NCI-H2171 (cell line): Measurements from ENCODE around the gene SNN.

Experiments used
- DNase-seq: peaks from one replicate; lab custom pipeline; 2025; lab: John Stamatoyannopoulos, UW

SNN gene

DNA sequence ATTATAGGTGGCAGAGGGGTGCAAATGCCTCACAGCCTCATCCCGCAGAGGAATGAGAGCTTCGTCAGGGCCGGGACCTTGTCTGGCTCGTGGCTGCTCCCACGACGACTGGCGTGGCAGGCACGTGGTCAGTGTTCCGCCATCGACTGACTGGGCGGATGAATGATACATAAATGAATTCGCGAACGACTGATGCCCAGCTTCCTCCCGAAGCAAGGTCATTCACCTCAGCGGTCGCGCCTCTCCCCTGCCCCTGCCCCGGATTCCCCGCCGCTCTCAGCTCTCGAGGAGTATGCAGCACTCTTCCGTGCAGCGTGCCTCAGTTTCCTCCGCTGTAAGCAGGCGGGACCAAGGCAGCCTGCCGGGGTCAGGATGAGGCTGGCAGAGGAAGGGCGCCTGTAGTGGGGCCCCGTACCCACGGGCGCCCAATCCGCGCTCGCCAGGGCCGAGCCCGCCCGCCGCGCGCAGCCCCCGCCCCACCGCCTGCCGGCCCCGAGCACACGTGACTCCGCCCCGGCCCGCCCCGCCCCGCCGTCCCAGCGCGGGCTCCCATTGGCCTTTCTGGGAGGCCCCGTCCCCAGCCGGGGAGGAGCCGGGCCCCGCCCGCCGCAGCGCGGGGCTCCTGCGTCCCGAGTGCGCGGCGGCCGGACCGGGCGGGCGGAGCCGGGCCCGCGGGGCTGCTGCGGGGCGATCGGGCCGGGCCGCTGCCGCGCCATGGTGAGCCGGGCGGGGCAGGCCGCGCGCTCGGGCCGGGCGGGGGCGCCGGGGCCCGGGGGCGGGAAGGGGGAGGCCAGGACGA lies at the start of gene SNN:
Gene SNN (plus strand): TSS at position 632 of the 799 bp plus-strand sequence. CDS start 7,605 bp downstream, outside the sequence.
- DNase-seq = peak; percentile 89

DNA sequence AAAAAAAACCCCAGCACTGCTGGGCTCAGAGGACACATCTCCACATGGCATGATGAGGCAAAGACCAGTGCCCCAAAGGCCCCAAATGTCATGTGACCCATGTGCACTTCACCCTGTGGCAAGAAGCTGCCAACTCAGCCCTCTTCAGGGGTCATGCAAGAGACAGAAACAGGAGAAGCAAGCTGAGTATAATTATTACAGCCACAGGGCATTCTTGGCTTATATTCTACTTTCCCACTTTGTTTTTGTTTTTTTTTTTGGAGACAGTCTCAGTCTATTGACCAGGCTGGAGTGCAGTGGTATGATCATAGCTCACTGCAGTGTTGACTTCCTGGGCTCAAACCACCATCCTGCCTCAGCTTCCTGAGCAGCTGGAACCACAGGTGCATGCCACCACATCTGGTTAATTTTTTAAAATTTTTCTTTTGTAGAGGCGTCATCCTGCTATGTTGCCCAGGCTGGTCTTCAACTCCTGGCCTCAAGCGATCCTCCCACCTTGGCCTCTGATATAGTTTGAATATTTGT lies 48.9 kb upstream of the SNN start:
- no peak for DNase-seq

DNA sequence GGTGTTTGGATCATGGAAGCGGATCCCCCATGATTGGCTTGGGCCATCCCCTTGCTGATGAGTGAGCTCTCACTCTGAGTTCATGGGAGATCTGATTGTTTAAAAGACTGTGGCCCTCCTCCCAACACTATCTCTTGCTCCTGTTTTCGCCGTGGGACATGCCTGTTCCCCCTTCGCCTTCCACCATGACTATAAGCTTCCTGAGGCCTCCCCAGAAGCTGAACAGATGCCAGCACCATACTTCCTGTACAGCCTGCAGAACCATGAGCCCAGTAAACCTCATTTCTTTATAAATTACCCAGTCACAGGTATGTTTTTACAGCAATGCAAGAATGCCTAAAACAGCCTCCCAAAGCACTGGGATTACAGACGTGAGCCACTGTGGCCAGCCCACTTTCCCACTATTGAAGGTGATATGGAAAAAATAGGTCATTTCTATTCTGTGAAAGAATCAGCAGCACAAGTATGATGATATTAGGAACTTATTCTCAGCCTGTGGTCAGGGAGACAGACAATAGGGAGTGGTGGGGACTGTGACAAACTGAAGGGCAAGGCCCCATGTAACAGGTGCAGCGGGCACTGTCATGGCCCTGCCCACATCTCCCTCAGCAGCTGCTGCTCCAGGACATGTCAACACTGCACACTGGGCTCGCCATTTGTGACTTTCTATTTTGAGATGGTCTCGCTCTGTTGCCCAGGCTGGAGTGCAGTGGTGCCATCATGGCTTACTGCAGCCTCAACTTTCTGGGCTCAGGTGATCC lies 47.8 kb upstream of the SNN start:
- no peak for DNase-seq

DNA sequence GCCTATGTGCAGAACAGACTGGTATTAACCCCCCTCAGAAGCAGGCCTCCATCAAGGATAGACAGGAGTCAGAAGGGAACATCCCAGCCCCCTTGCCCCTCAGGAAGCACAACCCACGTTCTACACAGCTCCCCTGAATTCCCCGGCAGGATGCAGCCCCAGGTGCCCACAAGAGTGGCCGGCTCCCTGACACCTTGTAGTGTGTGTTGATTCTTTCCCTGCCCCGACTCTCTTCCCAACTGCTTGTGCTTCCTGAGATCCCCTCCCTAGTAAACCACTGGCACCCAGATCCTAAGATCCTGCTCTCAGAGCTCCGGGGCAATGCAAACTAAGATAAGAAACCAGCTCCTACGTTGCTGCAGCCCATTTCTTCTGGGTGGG lies 46.7 kb upstream of the SNN start:
- no peak for DNase-seq

DNA sequence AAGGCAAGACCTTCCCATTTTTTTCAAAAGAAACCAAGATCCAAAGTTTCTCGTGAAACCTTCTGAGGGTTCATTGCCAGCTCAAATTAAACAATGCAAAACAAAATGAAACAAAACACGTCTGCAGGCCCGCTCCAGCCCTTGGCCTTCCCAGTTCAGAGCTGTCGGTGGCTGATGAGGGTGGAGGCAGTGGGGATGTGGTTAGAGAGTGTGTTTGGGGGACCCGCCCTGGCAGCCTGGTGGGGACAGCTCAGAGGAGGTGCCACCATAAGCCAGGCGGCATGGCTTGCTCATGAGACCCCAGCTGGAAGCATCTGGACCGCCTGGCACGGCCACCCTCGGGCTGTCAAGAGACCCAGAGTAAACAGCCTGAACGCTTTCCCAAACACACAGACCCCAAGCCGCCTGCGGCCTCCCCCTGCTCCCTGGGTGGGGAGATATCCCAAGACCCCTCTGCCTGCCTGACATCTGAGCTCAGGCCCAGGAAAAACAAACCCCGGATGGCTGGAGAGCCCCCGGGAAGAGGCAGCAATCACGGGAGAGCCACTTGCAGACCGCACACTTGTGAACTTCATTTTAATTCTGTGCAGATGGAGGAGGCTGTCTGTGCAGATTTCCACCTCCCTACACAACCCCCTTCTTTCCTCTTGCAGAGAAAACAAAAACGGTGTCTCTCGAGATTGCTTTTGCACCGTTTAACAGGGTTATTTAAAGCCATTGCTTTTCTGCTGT lies 46.2 kb upstream of the SNN start:
- DNase-seq = peak; percentile 20

DNA sequence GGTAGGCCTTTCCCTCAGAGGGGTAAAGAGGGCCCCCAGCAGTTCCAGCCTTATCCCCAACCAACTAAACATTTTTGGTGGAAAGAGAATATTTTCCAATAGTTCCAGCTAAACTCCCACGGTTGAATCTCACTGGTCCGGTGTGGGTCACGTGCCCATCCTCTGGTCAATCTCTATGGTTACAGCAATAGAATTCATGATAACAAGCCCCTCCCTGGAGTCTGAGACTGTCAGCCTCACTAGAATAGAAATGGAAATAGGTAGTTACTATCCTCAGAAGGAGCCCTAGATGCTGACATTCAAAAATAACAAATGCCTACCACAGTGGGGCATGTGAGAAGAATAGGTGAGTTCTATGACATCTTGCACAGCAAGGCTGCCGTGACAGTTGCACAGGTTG lies 44.0 kb upstream of the SNN start:
- no peak for DNase-seq

DNA sequence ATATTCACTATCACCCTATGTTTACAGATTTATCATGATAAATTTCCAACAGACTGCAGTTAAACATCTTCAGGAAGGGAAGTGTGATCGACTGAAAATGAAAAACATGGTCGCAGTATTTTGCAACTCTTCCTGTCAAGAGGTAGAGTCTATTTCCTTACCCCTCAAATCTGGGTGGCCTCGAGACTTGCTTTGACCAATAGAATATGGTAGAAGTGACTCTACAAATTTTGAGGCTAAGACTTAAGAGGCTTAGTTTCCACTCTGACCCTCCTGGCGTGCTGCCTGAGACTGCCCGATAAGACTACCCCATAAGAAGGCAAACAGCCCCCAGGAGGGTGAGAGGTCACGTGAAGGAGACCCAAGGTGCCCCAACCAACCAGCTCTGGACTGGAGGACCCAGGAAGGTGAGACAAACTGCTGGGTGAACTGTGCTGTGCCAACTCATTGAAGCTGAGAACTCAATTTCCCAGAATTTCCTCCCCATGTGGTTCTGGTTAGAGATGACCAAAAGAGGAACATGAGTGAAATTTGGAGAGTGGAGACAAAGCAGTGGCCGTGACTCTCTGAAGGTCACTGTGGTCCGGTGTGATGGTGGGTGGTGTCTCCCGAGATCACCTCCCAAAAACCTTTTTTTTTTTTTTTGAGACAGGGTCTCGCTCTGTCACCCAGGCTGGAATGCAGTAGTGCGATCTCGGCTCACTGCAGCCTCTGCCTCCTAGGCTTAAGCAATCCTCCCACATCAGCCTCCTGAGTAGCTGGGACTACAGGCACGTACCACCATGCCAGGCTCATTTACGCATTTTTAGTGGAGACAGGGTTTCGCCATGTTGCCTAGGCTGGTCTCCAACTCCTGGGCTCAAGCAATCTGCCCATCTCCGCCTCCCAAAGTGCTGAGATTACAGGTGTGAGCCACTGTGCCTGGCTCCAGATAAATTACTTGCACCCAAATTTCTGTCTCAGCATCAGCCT lies 43.3 kb upstream of the SNN start:
- no peak for DNase-seq

DNA sequence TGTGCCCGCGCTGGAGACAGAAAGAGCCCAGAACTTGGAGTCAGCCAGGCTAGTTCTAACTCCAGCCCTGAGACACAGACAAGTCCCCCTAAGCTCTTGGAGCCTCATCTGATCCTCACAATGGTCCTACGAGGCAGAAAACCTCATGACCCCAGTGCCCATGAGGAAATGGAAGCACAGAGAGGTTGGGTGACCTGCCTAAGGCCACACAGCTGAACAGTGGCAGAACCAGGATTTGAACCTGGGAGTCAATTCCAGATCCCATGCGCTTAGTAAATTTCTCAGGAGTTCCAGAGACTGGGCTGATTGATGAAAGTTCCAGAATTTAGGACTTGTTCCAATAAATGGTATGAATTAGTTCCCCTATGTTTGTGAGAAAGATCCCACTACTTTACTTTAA lies 42.5 kb upstream of the SNN start:
- DNase-seq = no peak

DNA sequence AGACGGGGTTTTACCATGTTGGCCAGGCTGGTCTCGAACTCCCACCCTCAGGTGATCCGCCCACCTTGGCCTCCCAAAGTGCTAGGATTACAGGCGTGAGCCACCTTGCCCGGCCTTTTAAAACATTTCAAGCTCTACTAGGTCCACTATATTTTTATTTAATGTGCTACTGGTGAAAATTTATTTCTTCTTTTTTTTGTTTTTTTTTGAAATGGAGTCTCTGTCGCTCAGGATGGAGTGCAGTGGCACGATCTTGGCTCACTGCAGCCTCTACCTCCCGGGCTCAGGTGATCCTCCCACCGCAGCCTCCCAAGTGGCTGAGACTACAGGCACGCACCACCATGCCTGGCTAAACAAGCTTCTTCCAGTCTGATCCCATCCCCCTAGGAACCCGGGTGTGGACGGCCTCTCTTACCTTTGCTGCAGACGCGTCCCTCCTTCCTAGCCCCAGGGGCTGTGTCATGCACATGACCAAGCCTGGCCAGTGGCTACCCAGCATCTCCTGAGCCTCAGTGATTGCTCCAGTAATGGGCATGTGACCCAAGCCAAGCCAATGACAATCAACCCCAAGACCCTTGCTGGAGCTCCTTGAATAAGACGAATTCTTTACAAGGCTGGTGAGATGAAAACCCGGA lies 41.5 kb upstream of the SNN start:
- no peak for DNase-seq

DNA sequence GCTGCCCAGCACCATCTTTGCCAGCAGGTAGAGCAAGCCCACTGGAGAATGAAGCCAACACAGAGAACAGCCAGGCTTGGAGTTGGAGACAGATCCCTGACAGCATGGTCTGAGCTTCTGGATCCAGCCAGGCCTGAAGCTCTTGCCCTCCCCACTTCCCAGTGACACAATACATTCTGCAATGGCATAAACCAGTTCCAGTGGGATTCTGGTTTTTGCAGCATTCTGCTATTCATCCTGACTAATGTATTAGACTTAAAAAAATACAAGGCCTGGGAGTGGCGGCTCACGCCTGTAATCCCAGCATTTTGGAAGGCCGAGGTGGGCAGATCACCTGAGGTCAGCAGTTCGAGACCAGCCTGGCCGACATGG lies 41.0 kb upstream of the SNN start:
- no peak for DNase-seq

DNA sequence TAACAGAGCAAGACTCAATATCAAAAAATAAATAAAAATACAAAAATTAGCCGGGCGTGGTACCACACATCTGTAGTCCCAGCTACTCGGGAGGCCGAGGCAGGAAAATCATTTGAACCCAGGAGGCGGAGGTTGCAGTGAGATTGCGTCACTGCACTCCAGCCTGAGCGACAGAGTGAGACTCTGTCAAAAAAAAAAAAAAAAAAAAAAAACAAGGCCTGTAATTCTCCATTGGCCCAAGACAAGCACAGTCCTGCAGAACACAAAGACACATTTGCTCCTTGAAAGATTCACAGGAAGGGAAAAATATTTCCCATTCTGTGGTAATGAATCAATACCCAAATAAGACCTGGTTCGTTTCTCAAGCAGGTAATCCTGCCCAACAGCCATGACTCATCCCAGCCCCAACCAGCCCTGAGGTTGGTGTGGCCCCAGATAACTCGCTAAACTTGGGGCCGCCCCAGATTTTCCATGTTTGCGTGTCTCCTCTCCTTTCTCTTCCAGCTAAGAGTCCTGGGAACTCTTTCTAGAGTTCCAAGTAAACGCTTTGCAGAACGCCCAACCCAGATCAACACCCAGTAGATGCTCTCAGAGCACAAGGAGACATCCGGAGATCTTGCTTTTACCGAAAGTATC lies 40.3 kb upstream of the SNN start:
- no peak for DNase-seq

DNA sequence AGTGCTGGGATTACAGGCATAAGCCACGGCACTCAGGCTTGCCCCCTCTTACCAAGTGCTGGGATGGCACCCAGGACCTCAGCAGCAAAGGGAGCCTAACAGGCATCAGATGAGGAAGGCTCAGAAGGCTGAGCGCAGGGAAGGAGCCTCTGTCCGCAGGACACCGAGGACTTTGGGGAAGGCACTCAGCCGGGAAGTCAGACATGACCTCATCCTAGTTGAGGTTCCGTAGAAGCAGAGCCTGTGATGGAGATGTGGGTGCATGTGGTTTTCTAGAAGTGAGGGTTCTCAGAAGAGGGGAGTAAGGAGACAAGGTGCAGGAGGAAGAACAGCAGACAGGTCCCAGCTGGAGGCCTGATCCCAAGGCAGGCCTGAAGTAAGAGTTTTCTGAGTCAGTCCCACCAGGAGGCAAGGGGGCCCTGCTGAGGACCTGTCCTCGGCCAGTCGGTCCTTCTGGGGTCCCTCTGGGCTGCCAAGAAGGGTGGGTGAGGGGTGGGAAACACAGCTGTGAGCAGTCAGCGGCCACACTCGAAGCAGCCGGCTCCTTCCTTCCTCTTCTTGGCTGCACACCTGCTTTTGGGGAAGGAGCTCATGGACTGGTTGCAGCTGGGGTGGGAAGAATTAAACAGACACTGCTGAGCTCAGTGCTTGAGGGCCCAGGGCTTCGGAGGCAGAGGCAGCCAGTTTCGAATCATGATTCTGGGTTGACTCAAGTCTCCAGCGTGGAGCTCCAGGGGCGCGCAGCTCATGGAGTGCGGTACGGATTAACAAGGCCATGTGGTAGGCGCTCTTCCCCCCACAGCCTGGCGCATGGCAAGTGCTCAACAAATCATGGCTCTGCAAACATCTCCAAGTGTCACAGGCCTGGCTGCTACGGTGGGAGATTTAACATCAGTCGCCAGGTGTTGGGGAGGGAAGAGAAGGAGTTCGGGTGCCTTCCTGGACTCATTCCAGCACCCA lies 38.9 kb upstream of the SNN start:
- DNase-seq = peak; percentile 25

DNA sequence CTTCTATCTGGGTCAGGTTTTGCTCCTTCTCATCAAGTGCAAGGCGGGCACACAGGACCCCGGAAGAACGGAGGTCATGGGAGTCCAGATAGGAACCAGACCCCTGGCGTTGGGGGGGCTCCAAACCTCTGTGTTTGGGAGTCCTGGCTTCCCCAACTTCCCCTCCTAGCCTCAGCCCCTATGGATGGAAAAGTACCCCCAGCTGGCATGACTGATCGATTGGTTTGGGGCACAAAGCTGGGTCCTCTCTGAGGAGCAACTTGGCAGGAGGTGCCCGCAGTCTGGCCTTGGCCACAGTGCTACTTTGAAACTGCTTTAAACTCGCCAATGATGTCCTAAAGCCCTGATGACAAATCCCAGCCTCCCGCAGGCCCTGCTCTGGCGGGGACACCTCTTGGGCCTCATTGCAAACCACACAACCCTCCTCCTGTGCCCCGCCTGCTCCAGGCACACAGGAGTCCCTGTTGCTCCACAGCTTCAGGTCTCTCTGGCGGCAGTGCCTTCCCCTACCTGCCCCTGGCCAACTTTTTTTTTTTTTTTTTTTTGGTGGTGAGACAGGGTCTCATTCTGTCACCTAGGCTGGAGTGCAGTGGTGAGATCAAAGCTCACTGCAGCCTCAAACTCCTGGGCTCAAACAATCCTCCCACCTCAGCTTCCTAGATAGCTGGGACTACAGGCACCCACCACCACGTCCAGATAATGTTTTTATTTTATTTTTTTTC lies 38.0 kb upstream of the SNN start:
- no peak for DNase-seq

DNA sequence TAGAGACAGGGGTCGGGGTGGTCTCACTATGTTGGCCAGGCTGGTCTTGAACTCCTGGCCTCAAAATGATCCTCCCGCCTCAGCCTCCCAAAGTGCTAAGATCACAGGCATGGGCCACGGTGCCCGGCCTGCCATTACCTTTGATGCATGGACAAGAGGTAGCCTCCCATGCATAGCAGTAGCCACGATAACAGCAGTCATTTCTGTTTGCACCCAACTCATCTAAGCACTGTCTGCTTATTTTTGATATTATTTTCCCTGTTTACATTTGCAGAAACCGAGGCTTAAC lies 37.5 kb upstream of the SNN start:
- DNase-seq = no peak

DNA sequence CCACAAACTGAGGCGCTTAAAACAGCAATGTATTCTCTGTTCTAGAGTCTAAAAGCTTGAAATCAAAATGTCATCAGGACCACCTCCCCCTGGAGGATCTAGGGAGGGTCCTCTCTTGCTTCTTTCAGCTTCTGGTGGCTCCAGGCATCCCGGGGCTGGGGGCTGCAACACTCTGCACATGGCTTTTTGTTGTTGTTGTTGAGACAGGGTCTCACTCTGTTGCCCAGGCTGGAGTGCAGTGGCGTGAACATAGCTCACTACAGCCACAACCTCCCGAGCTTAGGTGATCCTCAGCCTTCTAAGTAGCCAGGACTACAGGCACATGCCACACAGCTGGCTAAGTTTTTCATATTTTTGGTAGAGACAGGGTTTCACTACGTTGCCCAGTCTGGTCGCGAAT lies 37.0 kb upstream of the SNN start:
- no peak for DNase-seq

DNA sequence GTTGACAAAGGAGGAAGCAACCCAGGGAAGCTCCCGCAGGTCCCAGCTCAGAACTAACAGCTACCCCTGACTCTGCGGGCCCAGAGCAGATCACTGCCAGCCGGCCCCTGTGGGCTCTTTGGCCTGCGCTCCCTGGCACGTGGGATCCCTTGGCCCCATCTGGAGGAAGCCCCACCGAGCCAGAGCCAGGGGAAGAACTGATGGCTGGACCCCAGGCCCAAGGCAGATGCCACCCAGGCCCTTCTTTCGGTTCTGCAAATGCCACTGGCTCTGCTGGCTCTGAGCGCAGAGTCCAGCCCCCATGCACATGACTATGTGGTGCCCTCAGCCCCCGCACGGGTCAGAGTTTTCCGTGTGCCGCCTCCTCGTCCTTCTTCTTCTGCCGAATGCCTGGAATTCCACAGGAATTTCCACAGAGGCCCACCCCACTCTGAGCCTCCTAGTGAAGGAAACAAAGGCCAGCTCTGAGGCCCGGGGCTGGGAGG lies 35.8 kb upstream of the SNN start:
- no peak for DNase-seq

DNA sequence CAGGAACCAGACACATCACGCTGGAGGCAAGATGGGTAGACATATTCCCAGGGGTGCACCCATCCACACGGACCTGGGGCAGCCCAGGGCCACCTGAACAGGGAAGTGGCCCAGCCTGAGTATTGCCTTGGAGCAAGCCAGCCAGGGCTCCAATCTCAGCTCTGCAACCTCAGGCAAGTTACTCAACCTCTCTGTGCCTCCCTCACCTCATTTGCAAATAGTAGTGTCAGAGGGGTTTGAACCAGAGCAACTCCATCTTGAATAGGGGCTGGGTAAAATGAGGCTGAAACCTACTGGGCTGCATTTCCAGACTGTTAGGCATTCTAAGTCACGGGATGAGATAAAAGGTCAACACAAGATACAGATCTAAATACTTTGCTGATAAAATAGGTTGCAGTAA lies 35.1 kb upstream of the SNN start:
- no peak for DNase-seq

DNA sequence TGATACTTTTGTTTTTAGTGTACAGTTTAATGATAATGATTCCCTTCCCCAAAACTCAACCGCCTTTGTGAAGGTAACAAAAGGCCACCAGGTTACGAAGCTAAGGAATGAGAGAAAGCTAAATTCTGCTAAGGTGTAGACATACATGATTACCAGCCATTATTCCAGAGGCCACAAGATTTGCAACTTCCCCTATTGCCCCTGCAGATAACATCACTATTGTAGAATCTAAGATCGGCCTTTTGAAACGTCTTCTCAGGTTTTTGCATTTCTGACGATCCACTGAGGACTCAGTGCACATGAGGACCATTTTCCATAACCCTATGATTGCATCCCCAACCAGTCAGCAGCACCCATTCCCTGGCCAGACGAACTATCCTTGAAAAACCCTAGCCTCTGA lies 33.9 kb upstream of the SNN start:
- no peak for DNase-seq
